ENCODE measurements around the gene PRR5L. TPM values are rescaled to one million over a fixed set of nuclear protein-coding genes. Genes with fewer than 3 reads are reported as not detected.
"Not testable (repeated sequence)": the region's sequence is repeated elsewhere in the genome, so short reads cannot be mapped to it uniquely, and the experiment has no call there.

Gene PRR5L
- total and polyA plus RNA-seq, 4 donors = 28.4 to 30.6 (median 29.7) TPM

DNA sequence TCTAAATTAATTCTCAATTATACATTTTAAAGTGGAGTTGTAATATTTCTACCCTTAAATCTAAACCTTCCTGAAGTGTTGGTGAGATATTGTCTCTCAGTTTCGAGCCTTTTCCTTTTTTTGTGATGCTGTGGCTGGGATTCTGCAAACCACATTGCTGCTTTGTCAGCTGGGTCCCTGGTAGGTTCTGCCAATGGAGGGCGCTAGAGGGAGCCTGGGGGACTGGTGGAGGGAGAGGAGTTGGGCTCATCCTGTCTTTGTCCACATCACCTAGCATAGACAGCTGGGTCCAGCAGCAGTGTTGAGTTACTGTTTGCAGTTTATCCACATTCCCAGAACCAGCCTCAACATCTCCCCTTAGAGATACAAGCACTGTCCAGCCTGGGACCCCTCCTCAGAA lies 173.0 kb downstream of the PRR5L start:
- no peaks in the 10 kb centered on the region for H3K9me3 ChIP-seq (ENCODE audit: control insufficient read depth, insufficient read depth, low read length)
- no peaks in the 10 kb centered on the region for H3K4me1 ChIP-seq (ENCODE audit: control insufficient read depth, insufficient read depth, low read length)
- no peak overlapping the region for H3K4me3 ChIP-seq (ENCODE audit: low read depth, low read length)
- H3K36me3 ChIP-seq (ENCODE audit: control insufficient read depth, insufficient read depth, low read length) = no peaks in the 10 kb centered on the region
- H3K27me3 ChIP-seq (ENCODE audit: control insufficient read depth, insufficient read depth, low read length) = no peaks in the 10 kb centered on the region
- no CpG with 5 or more reads among the region's 2 CpGs for WGBS (ENCODE audit: insufficient coverage)
- no peak overlapping the region for H3K27ac ChIP-seq (ENCODE audit: low read depth, low read length)
- no peak for DNase-seq (ENCODE audit: low read depth in 4 of 6, low spot score in 6 of 6)

DNA sequence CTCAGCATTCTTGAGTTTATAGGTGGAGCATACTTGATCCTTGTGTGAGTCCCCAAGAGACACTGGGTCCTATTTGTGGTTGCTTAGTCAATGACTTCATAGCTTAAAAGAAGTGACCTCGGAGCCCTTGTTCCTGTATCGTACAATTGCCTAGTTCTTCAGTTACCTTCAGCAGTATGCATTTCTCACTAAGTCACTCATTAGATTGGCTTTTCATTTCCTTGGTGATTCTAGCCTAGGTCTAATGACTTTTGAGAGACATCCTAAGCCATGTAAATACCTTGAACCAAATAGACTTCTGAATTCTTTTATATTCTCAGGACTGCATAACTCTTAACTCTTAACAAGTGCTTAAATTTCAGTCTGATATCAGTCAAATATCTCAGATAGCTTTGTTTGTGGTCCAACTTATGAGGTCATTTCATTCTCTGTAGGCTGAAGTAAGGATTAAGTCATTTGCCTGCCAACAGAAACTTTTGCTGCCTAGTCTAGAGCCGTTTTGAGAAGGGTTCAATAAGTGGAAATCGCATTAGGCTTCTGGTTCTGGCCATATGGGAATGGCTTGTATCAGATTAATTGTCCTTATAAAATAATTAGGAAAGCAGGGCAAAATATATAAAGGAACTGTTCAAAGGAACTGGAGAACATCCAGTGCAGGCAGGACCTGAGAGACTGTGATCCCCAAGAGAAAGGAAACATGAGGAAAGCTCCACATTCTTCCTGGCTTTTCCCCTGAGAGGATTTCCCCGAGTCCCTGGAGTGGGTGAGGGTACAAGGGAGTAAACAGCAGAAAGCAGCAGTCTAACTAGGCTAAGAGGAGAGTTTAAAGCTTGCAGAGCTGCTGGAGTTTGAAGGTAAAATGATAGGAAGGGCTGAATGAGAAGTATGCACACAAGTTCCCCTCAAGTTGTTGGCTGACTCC lies 174.1 kb downstream of the PRR5L start:
- no peaks in the 10 kb centered on the region for H3K9me3 ChIP-seq (ENCODE audit: control insufficient read depth, insufficient read depth, low read length)
- no peaks in the 10 kb centered on the region for H3K4me1 ChIP-seq (ENCODE audit: control insufficient read depth, insufficient read depth, low read length)
- no peaks in the 10 kb centered on the region for H3K27me3 ChIP-seq (ENCODE audit: control insufficient read depth, insufficient read depth, low read length)
- DNase-seq (ENCODE audit: low read depth in 4 of 6, low spot score in 6 of 6) = peak in 1 of 6 donors; percentile 26
- no peak overlapping the region for H3K4me3 ChIP-seq (ENCODE audit: low read depth, low read length)
- H3K27ac ChIP-seq (ENCODE audit: low read depth, low read length) = no peak overlapping the region
- WGBS (ENCODE audit: insufficient coverage) = 71% methylated on average over 4 of the region's 5 CpGs
- no peaks in the 10 kb centered on the region for H3K36me3 ChIP-seq (ENCODE audit: control insufficient read depth, insufficient read depth, low read length)

DNA sequence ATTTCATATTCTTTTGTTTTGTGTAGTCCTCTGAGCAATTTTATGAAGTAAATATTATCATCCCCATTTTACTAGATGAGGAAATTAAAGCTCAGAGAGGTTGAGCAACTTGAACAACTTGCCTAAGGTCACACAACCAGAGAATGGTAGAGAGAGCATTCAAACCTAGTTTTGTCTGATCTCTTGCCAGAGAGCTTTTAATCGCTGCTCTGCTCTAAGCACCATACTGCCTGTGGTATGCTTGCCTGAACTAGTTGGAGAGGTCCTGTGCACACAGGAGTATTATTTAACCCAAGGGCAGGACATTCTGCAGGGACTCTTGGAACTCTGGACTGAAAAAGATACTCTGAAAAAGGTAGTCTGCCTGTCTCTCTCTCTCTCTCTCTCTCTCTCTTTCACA lies 175.5 kb downstream of the PRR5L start:
- Histone ChIP-seq H3K4me3 (ENCODE audit: low read depth, low read length) (no peak overlapping the region), H3K36me3 (ENCODE audit: control insufficient read depth, insufficient read depth, low read length) (no peaks in the 10 kb centered on the region), H3K9me3 (ENCODE audit: control insufficient read depth, insufficient read depth, low read length) (no peaks in the 10 kb centered on the region), H3K4me1 (ENCODE audit: control insufficient read depth, insufficient read depth, low read length) (no peaks in the 10 kb centered on the region), H3K27me3 (ENCODE audit: control insufficient read depth, insufficient read depth, low read length) (no peaks in the 10 kb centered on the region), H3K27ac (ENCODE audit: low read depth, low read length) (no peak overlapping the region)
- 83% methylated on average over 1 of the region's 1 CpG for WGBS (ENCODE audit: insufficient coverage)
- no peak for DNase-seq (ENCODE audit: low read depth in 4 of 6, low spot score in 6 of 6)

GRCh38 chr11:36475192-36475591 lies 179.1 kb downstream of the PRR5L start:
- H3K4me1 ChIP-seq (ENCODE audit: control insufficient read depth, insufficient read depth, low read length) = no peaks in the 10 kb centered on the region
- H3K27ac ChIP-seq (ENCODE audit: low read depth, low read length) = no peak overlapping the region
- no peak for DNase-seq (ENCODE audit: low read depth in 4 of 6, low spot score in 6 of 6)
- no peak overlapping the region for H3K4me3 ChIP-seq (ENCODE audit: low read depth, low read length)
- H3K36me3 ChIP-seq (ENCODE audit: control insufficient read depth, insufficient read depth, low read length) = no peaks in the 10 kb centered on the region
- WGBS (ENCODE audit: insufficient coverage) = no CpG with 5 or more reads among the region's 1 CpG
- H3K9me3 ChIP-seq (ENCODE audit: control insufficient read depth, insufficient read depth, low read length) = no peaks in the 10 kb centered on the region
- H3K27me3 ChIP-seq (ENCODE audit: control insufficient read depth, insufficient read depth, low read length) = no peaks in the 10 kb centered on the region

- no peaks in the 10 kb centered on the region for H3K9me3 ChIP-seq (ENCODE audit: control insufficient read depth, insufficient read depth, low read length)
- peak; percentile 47 to 94 (median 64) for DNase-seq (ENCODE audit: low read depth in 4 of 6, low spot score in 6 of 6)
- H3K4me3 ChIP-seq (ENCODE audit: low read depth, low read length) = no peak overlapping the region
- 67% methylated on average over 1 of the region's 2 CpGs for WGBS (ENCODE audit: insufficient coverage)
- H3K27me3 ChIP-seq (ENCODE audit: control insufficient read depth, insufficient read depth, low read length) = no peaks in the 10 kb centered on the region
- peaks cover 3% of the 10 kb centered on the region for H3K36me3 ChIP-seq (ENCODE audit: control insufficient read depth, insufficient read depth, low read length)
- no peak overlapping the region for H3K27ac ChIP-seq (ENCODE audit: low read depth, low read length)
- no peaks in the 10 kb centered on the region for H3K4me1 ChIP-seq (ENCODE audit: control insufficient read depth, insufficient read depth, low read length)
These were observed 182.7 kb downstream of the PRR5L start for GRCh38 chr11:36478700-36479329.

- no peak overlapping the region for H3K4me3 ChIP-seq (ENCODE audit: low read depth, low read length)
- H3K27ac ChIP-seq (ENCODE audit: low read depth, low read length) = no peak overlapping the region
- no peak for DNase-seq (ENCODE audit: low read depth in 4 of 6, low spot score in 6 of 6)
- no peaks in the 10 kb centered on the region for H3K27me3 ChIP-seq (ENCODE audit: control insufficient read depth, insufficient read depth, low read length)
- no peaks in the 10 kb centered on the region for H3K9me3 ChIP-seq (ENCODE audit: control insufficient read depth, insufficient read depth, low read length)
- H3K4me1 ChIP-seq (ENCODE audit: control insufficient read depth, insufficient read depth, low read length) = no peaks in the 10 kb centered on the region
- peaks cover 4% of the 10 kb centered on the region for H3K36me3 ChIP-seq (ENCODE audit: control insufficient read depth, insufficient read depth, low read length)
These were observed 184.7 kb downstream of the PRR5L start for GRCh38 chr11:36480833-36481232.

DNA sequence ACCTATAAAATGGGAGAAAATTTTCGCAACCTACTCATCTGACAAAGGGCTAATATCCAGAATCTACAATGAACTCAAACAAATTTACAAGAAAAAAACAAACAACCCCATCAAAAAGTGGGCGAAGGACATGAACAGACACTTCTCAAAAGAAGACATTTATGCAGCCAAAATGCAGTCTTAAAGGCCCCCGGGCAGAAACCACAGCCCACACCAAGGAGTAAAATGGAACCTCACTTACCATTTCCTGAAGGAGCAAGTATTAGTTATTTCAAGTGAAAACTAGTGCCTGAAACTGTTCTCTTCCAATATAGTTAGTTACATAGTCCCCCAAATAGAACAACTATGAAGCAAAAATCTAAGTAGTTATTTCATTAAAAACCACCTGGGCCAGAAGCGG lies 187.0 kb downstream of the PRR5L start:
- H3K27me3 ChIP-seq (ENCODE audit: control insufficient read depth, insufficient read depth, low read length); H3K9me3 ChIP-seq (ENCODE audit: control insufficient read depth, insufficient read depth, low read length); H3K4me3 ChIP-seq (ENCODE audit: low read depth, low read length); DNase-seq (ENCODE audit: low read depth in 4 of 6, low spot score in 6 of 6); H3K4me1 ChIP-seq (ENCODE audit: control insufficient read depth, insufficient read depth, low read length); H3K27ac ChIP-seq (ENCODE audit: low read depth, low read length): not testable (repeated sequence)
- H3K36me3 ChIP-seq (ENCODE audit: control insufficient read depth, insufficient read depth, low read length) = peaks cover 11% of the 10 kb centered on the region
- WGBS (ENCODE audit: insufficient coverage) = no CpG with 5 or more reads among the region's 4 CpGs

GRCh38 chr11:36485298-36486002 lies 189.4 kb downstream of the PRR5L start:
- DNase-seq (ENCODE audit: low read depth in 4 of 6, low spot score in 6 of 6) = no peak
- H3K4me1 ChIP-seq (ENCODE audit: control insufficient read depth, insufficient read depth, low read length) = no peaks in the 10 kb centered on the region
- H3K27ac ChIP-seq (ENCODE audit: low read depth, low read length) = no peak overlapping the region
- WGBS (ENCODE audit: insufficient coverage) = 95% methylated on average over 3 of the region's 6 CpGs
- H3K9me3 ChIP-seq (ENCODE audit: control insufficient read depth, insufficient read depth, low read length) = no peaks in the 10 kb centered on the region
- H3K4me3 ChIP-seq (ENCODE audit: low read depth, low read length) = no peak overlapping the region
- peaks cover 14% of the 10 kb centered on the region for H3K36me3 ChIP-seq (ENCODE audit: control insufficient read depth, insufficient read depth, low read length)
- H3K27me3 ChIP-seq (ENCODE audit: control insufficient read depth, insufficient read depth, low read length) = no peaks in the 10 kb centered on the region

DNA sequence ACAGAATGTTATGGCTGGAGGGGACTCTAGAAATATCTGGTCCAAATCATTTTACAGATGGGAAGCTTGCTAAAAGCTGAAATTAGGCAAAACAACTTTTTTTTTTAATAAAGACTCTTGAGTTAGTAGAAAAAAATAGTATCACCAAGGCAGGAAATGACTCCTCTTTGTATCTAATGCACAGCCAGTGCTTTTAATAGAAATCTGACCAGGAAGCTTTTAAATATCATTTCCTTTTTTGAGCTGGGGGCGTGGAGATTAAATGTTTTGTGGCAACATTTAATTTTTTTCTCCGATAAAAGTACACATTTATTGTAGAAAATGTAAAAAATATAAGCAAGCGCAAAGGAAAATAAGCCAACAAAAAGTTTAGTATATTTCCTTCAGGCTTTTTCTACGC lies 191.5 kb downstream of the PRR5L start:
- no peaks in the 10 kb centered on the region for H3K27me3 ChIP-seq (ENCODE audit: control insufficient read depth, insufficient read depth, low read length)
- no peak for DNase-seq (ENCODE audit: low read depth in 4 of 6, low spot score in 6 of 6)
- H3K4me1 ChIP-seq (ENCODE audit: control insufficient read depth, insufficient read depth, low read length) = no peaks in the 10 kb centered on the region
- no CpG with 5 or more reads among the region's 4 CpGs for WGBS (ENCODE audit: insufficient coverage)
- H3K36me3 ChIP-seq (ENCODE audit: control insufficient read depth, insufficient read depth, low read length) = peaks cover 14% of the 10 kb centered on the region
- H3K27ac ChIP-seq (ENCODE audit: low read depth, low read length) = no peak overlapping the region
- H3K4me3 ChIP-seq (ENCODE audit: low read depth, low read length) = no peak overlapping the region
- H3K9me3 ChIP-seq (ENCODE audit: control insufficient read depth, insufficient read depth, low read length) = no peaks in the 10 kb centered on the region

All from spinal cord (tissue), 10 donors.